NT2/D1 (cell line): ENCODE results near the gene ZNF22.

Experiments used
- YY1 ChIP-seq: IDR thresholded peaks from 2 replicates; pipeline ENCODE4 v1.6.1; 2011; ENCODE audit not compliant: insufficient read length, insufficient read depth
- ZNF274 ChIP-seq: IDR thresholded peaks from 2 replicates; pipeline ENCODE4 v1.6.1; 2011; ENCODE audit warnings: mild to moderate bottlenecking, low read depth, low read length

GRCh38 chr10:44966816-44967509 lies 33.8 kb upstream of the ZNF22 start:
- no peak for TF ChIP-seq YY1
- TF ChIP-seq ZNF274 = no peak
